ENCODE measurements around the gene C1orf116. TPM values are rescaled to one million over a fixed set of nuclear protein-coding genes. Genes with fewer than 3 reads are reported as not detected.

The C1orf116 gene
- total RNA-seq, 3 donors from 2014 or later (not counting 1 experiment from before 2014, with no cell fraction given), result 0.21 to 0.39 (median 0.30) TPM

GRCh38 chr1:207069858-207070506, 37.4 kb upstream of the C1orf116 start:
- H3K4me1 ChIP-seq (ENCODE audit: control insufficient read depth, insufficient read depth, low read length), result peaks cover 25% of the 10 kb centered on the region
- H3K4me1 Mint-ChIP-seq, result peaks cover 24 to 26% of the 10 kb centered on the region in 2 donors
- no peak overlapping the region for H3K4me3 ChIP-seq (ENCODE audit: low read length)
- DNase-seq (peak in 1 of 2 donors; percentile 16), ATAC-seq (no peak)
- H3K27me3 Mint-ChIP-seq (ENCODE audit: low read depth in 2 of 2), result peaks cover 0 to 3% of the 10 kb centered on the region in 2 donors
- H3K27ac Mint-ChIP-seq, result peak overlapping the region; percentile 59 to 77
- peak overlapping the region; percentile 17 for H3K4me3 Mint-ChIP-seq
- no peak for TF ChIP-seq CTCF (IDR thresholded peaks at IDR 0.05)
- H3K9me3 ChIP-seq (ENCODE audit: control insufficient read depth, insufficient read depth, low read length), result no peaks in the 10 kb centered on the region
- H3K9me3 Mint-ChIP-seq, result no peaks in the 10 kb centered on the region
- H3K27me3 ChIP-seq (ENCODE audit: control insufficient read depth, insufficient read depth, low read length), result no peaks in the 10 kb centered on the region
- H3K36me3 ChIP-seq (ENCODE audit: control insufficient read depth, insufficient read depth, low read length), result peaks cover 2% of the 10 kb centered on the region
- no peaks in the 10 kb centered on the region for H3K36me3 Mint-ChIP-seq
- intact Hi-C loops (cut with micrococcal nuclease), result no loop called here
- H3K27ac ChIP-seq (ENCODE audit: low read length), result no peak overlapping the region
- 95% methylated on average over 5 of the region's 5 CpGs for WGBS (ENCODE audit: insufficient coverage)

- Histone ChIP-seq H3K4me3 (ENCODE audit: low read length) (no peak overlapping the region), H3K27me3 (ENCODE audit: control insufficient read depth, insufficient read depth, low read length) (no peaks in the 10 kb centered on the region), H3K9me3 (ENCODE audit: control insufficient read depth, insufficient read depth, low read length) (no peaks in the 10 kb centered on the region), H3K4me1 (ENCODE audit: control insufficient read depth, insufficient read depth, low read length) (peaks cover 25% of the 10 kb centered on the region), H3K36me3 (ENCODE audit: control insufficient read depth, insufficient read depth, low read length) (peaks cover 2% of the 10 kb centered on the region), H3K27ac (ENCODE audit: low read length) (no peak overlapping the region)
- no peaks in the 10 kb centered on the region for H3K27me3 Mint-ChIP-seq (ENCODE audit: low read depth in 2 of 2)
- TF ChIP-seq CTCF (IDR thresholded peaks at IDR 0.05), result no peak
- WGBS (ENCODE audit: insufficient coverage), result 63% methylated on average over 3 of the region's 3 CpGs
- no peaks in the 10 kb centered on the region for H3K36me3 Mint-ChIP-seq
- ATAC-seq (peak; percentile 57 to 80 (median 66)), DNase-seq (peak in 1 of 2 donors; percentile 20)
- peak overlapping the region; percentile 51 to 77 for H3K27ac Mint-ChIP-seq
- H3K4me1 Mint-ChIP-seq, result peaks cover 24 to 26% of the 10 kb centered on the region in 2 donors
- no peaks in the 10 kb centered on the region for H3K9me3 Mint-ChIP-seq
- H3K4me3 Mint-ChIP-seq, result peak overlapping the region; percentile 14
- intact Hi-C loops (cut with micrococcal nuclease), result no loop called here
Observed at GRCh38 chr1:207069061-207069460, 36.5 kb upstream of the C1orf116 start.

- intact Hi-C loops (cut with micrococcal nuclease), result no loop called here
- no peak for TF ChIP-seq CTCF (IDR thresholded peaks at IDR 0.05)
- H3K27ac ChIP-seq (ENCODE audit: low read length), result no peak overlapping the region
- H3K27ac Mint-ChIP-seq, result no peak overlapping the region
- peaks cover 36% of the 10 kb centered on the region for H3K4me1 ChIP-seq (ENCODE audit: control insufficient read depth, insufficient read depth, low read length)
- DNase-seq, result no peak
- H3K4me1 Mint-ChIP-seq, result peaks cover 33 to 39% of the 10 kb centered on the region in 2 donors
- peaks cover 2% of the 10 kb centered on the region for H3K36me3 ChIP-seq (ENCODE audit: control insufficient read depth, insufficient read depth, low read length)
- no peaks in the 10 kb centered on the region for H3K9me3 Mint-ChIP-seq
- no peak overlapping the region for H3K4me3 Mint-ChIP-seq
- ATAC-seq, result no peak
- no peaks in the 10 kb centered on the region for H3K27me3 Mint-ChIP-seq (ENCODE audit: low read depth in 2 of 2)
- WGBS (ENCODE audit: insufficient coverage), result 100% methylated on average over 3 of the region's 5 CpGs
- H3K36me3 Mint-ChIP-seq, result no peaks in the 10 kb centered on the region
- H3K27me3 ChIP-seq (ENCODE audit: control insufficient read depth, insufficient read depth, low read length), result no peaks in the 10 kb centered on the region
- H3K9me3 ChIP-seq (ENCODE audit: control insufficient read depth, insufficient read depth, low read length), result no peaks in the 10 kb centered on the region
- H3K4me3 ChIP-seq (ENCODE audit: low read length), result no peak overlapping the region
Observed at GRCh38 chr1:207067665-207068064, 35.1 kb upstream of the C1orf116 start.

- Histone ChIP-seq H3K27ac (ENCODE audit: low read length) (no peak overlapping the region), H3K36me3 (ENCODE audit: control insufficient read depth, insufficient read depth, low read length) (peaks cover 2% of the 10 kb centered on the region), H3K9me3 (ENCODE audit: control insufficient read depth, insufficient read depth, low read length) (no peaks in the 10 kb centered on the region), H3K27me3 (ENCODE audit: control insufficient read depth, insufficient read depth, low read length) (no peaks in the 10 kb centered on the region), H3K4me3 (ENCODE audit: low read length) (no peak overlapping the region), H3K4me1 (ENCODE audit: control insufficient read depth, insufficient read depth, low read length) (peaks cover 38% of the 10 kb centered on the region)
- TF ChIP-seq CTCF (IDR thresholded peaks at IDR 0.05), result no peak
- Mint-ChIP-seq H3K36me3 (no peaks in the 10 kb centered on the region), H3K4me1 (peaks cover 38 to 44% of the 10 kb centered on the region in 2 donors), H3K27me3 (ENCODE audit: low read depth in 2 of 2) (no peaks in the 10 kb centered on the region), H3K4me3 (no peak overlapping the region), H3K27ac (no peak overlapping the region), H3K9me3 (no peaks in the 10 kb centered on the region)
- intact Hi-C loops (cut with micrococcal nuclease), result no loop called here
- WGBS (ENCODE audit: insufficient coverage), result 80% methylated on average over 3 of the region's 3 CpGs
- ATAC-seq (no peak), DNase-seq (no peak)
Observed at GRCh38 chr1:207067185-207067584, 34.6 kb upstream of the C1orf116 start.

Measured in natural killer cell (primary cell).